CD14-positive monocyte (primary cell): Measurements from ENCODE around the gene TCF4. TPM values are rescaled to one million over a fixed set of nuclear protein-coding genes. Genes with fewer than 3 reads are reported as not detected.

Source experiments
- DNase-seq, 3 donors: peaks; one replicate each; pipeline ENCODE4 v3.0.0-alpha.2; 2011 to 2022
- H2AFZ ChIP-seq: 2 replicates; pipeline ENCODE4 v1.6.0; 2012; ENCODE audit warnings: mild to moderate bottlenecking, low read depth, low read length, inconsistent platforms; ENCODE audit not compliant: insufficient read depth, poor library complexity, severe bottlenecking
- H3K27ac ChIP-seq, 2 donors: 1 replicate in 1 of 2; 2 replicates in 1 of 2; pipeline ENCODE4 v1.5.1; 2012 to 2013; ENCODE audit warnings: low read length in 2 of 2, control low read depth in 1 of 2, inconsistent platforms in 1 of 2, low read depth in 1 of 2, mild to moderate bottlenecking in 1 of 2
- H3K27me3 ChIP-seq, 2 donors: one replicate each; pipeline versions ENCODE4 v1.6.0 to v1.6.1; 2011 to 2013; ENCODE audit warnings: low read length in 2 of 2; ENCODE audit not compliant: control insufficient read depth in 2 of 2, insufficient read depth in 2 of 2
- H3K36me3 ChIP-seq, 2 donors: replicated peaks in 1 of 2; 1 replicate in 1 of 2; 2 replicates in 1 of 2; pipeline versions ENCODE4 v1.5.1 to v1.6.1; 2012 to 2013; ENCODE audit warnings: low read length in 2 of 2, control low read depth in 1 of 2, inconsistent platforms in 1 of 2, mild to moderate bottlenecking in 1 of 2; ENCODE audit not compliant: insufficient read depth in 2 of 2, control insufficient read depth in 1 of 2
- H3K4me1 ChIP-seq, 2 donors: 1 replicate in 1 of 2; 2 replicates in 1 of 2; pipeline versions ENCODE4 v1.5.1 to v1.6.1; 2012 to 2013; ENCODE audit warnings: low read length in 2 of 2, control low read depth in 1 of 2, inconsistent platforms in 1 of 2, mild to moderate bottlenecking in 1 of 2, moderate library complexity in 1 of 2; ENCODE audit not compliant: insufficient read depth in 2 of 2, control insufficient read depth in 1 of 2
- H3K4me2 ChIP-seq: replicated peaks from 2 replicates; pipeline ENCODE3; 2012; ENCODE audit warnings: low read length, moderate library complexity, mild to moderate bottlenecking; ENCODE audit not compliant: poor library complexity, severe bottlenecking; ENCODE audit errors: extremely low read depth
- H3K4me3 ChIP-seq, 3 experiments: fragments of 200-600 bp in 1 of 3; sonication (generic) in 1 of 3; replicated peaks in 1 of 3; 1 replicate in 2 of 3; 2 replicates in 1 of 3; pipeline ENCODE4 v1.5.1; 2011 to 2013; ENCODE audit warnings: low read length in 3 of 3, mild to moderate bottlenecking in 3 of 3, control low read depth in 2 of 3, low read depth in 2 of 3, inconsistent platforms in 1 of 3, moderate library complexity in 1 of 3
- H3K79me2 ChIP-seq: 2 replicates; pipeline ENCODE4 v1.6.0; 2012; ENCODE audit warnings: mild to moderate bottlenecking, control low read depth, inconsistent platforms, low read length, moderate library complexity; ENCODE audit not compliant: insufficient read depth
- H3K9ac ChIP-seq: 2 replicates; pipeline ENCODE4 v1.6.0; 2017; ENCODE audit warnings: low read length, mild to moderate bottlenecking; ENCODE audit not compliant: insufficient read depth, poor library complexity, severe bottlenecking
- H3K9me3 ChIP-seq, 2 donors: replicated peaks in 1 of 2; 1 replicate in 1 of 2; 2 replicates in 1 of 2; pipeline versions ENCODE4 v1.5.1 to v1.6.1; 2012 to 2013; ENCODE audit warnings: low read length in 2 of 2, control low read depth in 1 of 2; ENCODE audit not compliant: control insufficient read depth in 1 of 2, insufficient read depth in 1 of 2
- H4K20me1 ChIP-seq: 2 replicates; pipeline ENCODE4 v1.6.0; 2012; ENCODE audit warnings: mild to moderate bottlenecking, low read length, control low read depth, moderate library complexity; ENCODE audit not compliant: insufficient read depth
- H3K27ac Mint-ChIP-seq, 7 donors: one replicate each; pipeline ENCODE4 v1.8.0; 2020; ENCODE audit warnings: mild to moderate bottlenecking in 7 of 7, mixed read lengths in 7 of 7, moderate library complexity in 6 of 7, inconsistent platforms in 2 of 7
- H3K27me3 Mint-ChIP-seq, 3 donors: one replicate each; pipeline ENCODE4 v1.8.0; 2021 to 2022; ENCODE audit warnings: low read depth in 3 of 3, mild to moderate bottlenecking in 3 of 3, mixed read lengths in 3 of 3, moderate library complexity in 3 of 3, inconsistent platforms in 1 of 3
- H3K36me3 Mint-ChIP-seq, 2 donors: one replicate each; pipeline ENCODE4 v1.8.0; 2020; ENCODE audit warnings: mixed read lengths in 2 of 2, inconsistent platforms in 1 of 2, mild to moderate bottlenecking in 1 of 2
- H3K4me1 Mint-ChIP-seq: one replicate; pipeline ENCODE4 v1.8.0; 2020; ENCODE audit warnings: mild to moderate bottlenecking, mixed read lengths
- H3K4me3 Mint-ChIP-seq, 2 donors: one replicate each; pipeline ENCODE4 v1.8.0; 2020; ENCODE audit warnings: mild to moderate bottlenecking in 2 of 2, mixed read lengths in 2 of 2, moderate library complexity in 1 of 2
- H3K9me3 Mint-ChIP-seq, 7 donors: one replicate each; pipeline ENCODE4 v1.8.0; 2020 to 2022; ENCODE audit warnings: mixed read lengths in 7 of 7, mild to moderate bottlenecking in 6 of 7, moderate library complexity in 6 of 7, inconsistent platforms in 2 of 7
- WGBS: methylation state at CpG from one replicate; pipeline ENCODE4 v1.1.5; 2013; ENCODE audit warnings: missing lambda C conversion rate; ENCODE audit not compliant: insufficient coverage; 5-methylcytosine and 5-hydroxymethylcytosine counted together
- intact Hi-C, 2 donors: fragments of 100-400 bp; cut with micrococcal nuclease; formaldehyde crosslinking; loops; one replicate each; pipeline versions ENCODE4 v1.15.0 to v1.15.1; 2023
- polyA plus RNA-seq, 3 donors: library from polyadenylated mRNA; depleted of rRNA in 1 of 3; unstranded in 2 of 3; stranded (reverse) in 1 of 3; fragments of 300-500 nt in 2 of 3; fragments of >200 nt in 1 of 3; fragmentation: Illumina TruSeq in 2 of 3; gene quantifications; 1 replicate in 2 of 3; 2 replicates in 1 of 3; pipeline ENCODE4 v1.2.3, GENCODE V29; 2012 to 2021
- TF ChIP-seq, protein P1 (sequence below): fragments of 200-600 bp; IDR thresholded peaks from one replicate; pipeline ENCODE4 v1.8.0; 2022; ENCODE audit warnings: antibody characterized with exemption, mild to moderate bottlenecking

Gene TCF4
- polyA plus RNA-seq, 3 donors = 5.9 to 12.9 (median 10.7) TPM

DNA sequence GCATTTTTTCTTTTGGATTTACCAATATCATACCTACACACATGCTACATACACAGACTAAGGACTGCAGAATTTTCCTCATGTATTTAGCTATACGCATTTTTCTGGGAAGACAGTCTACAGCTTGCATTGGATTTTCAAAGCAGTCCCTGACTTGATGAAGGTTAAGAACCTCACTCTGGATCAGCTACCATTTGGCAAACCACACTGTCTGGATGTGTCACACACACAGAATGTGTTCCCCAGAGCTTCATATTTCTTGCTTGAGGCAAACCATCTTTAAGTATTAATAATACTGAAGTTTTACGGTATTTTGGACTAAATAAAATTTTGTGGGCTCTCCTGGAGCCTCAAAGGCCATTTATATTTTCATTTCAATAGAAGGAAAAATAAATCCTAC is 102.3 kb downstream of the TCF4 start:
- Histone ChIP-seq H2AFZ (no peak overlapping the region), H3K9ac (no peak overlapping the region), H3K4me2 (no peak overlapping the region), H3K27ac (no peak overlapping the region), H3K4me1 (no peaks in the 10 kb centered on the region), H3K36me3 (no peaks in the 10 kb centered on the region), H4K20me1 (no peaks in the 10 kb centered on the region), H3K79me2 (no peaks in the 10 kb centered on the region), H3K4me3 (no peak overlapping the region), H3K27me3 (no peaks in the 10 kb centered on the region), H3K9me3 (no peaks in the 10 kb centered on the region)
- H3K27ac Mint-ChIP-seq = no peak overlapping the region
- H3K36me3 Mint-ChIP-seq = no peaks in the 10 kb centered on the region
- peaks cover 8% of the 10 kb centered on the region for H3K4me1 Mint-ChIP-seq
- intact Hi-C loops = no loop called here
- no peak for DNase-seq
- TF ChIP-seq, protein P1, sequence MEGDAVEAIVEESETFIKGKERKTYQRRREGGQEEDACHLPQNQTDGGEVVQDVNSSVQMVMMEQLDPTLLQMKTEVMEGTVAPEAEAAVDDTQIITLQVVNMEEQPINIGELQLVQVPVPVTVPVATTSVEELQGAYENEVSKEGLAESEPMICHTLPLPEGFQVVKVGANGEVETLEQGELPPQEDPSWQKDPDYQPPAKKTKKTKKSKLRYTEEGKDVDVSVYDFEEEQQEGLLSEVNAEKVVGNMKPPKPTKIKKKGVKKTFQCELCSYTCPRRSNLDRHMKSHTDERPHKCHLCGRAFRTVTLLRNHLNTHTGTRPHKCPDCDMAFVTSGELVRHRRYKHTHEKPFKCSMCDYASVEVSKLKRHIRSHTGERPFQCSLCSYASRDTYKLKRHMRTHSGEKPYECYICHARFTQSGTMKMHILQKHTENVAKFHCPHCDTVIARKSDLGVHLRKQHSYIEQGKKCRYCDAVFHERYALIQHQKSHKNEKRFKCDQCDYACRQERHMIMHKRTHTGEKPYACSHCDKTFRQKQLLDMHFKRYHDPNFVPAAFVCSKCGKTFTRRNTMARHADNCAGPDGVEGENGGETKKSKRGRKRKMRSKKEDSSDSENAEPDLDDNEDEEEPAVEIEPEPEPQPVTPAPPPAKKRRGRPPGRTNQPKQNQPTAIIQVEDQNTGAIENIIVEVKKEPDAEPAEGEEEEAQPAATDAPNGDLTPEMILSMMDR = no peak
- H3K27me3 Mint-ChIP-seq = peaks cover 0 to 4% (median 0%) of the 10 kb centered on the region in 3 donors
- no peaks in the 10 kb centered on the region for H3K9me3 Mint-ChIP-seq
- 100% methylated on average over 1 of the region's 2 CpGs for WGBS
- H3K4me3 Mint-ChIP-seq = no peak overlapping the region

DNA sequence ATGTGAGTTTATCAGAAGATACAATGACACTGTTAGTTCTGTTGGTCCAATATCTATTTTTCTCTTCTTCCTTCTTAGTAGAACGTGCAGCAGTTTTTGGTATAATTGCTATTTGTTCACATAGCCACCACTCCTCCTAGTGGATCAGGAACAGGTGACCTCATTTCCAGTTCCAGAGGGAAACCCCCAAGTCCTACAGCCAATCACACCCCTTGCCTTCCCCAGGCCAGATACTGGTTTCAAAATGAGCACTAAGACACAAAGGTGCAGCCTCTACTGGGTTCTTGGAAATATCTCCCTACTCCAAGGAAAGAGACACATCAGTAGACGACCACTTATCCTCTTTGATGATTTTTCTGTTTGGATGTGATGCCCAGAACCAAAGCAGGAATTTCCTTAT is 103.2 kb downstream of the TCF4 start:
- H3K27ac Mint-ChIP-seq = no peak overlapping the region

More for the DNA sequence above, 103.2 kb downstream of the TCF4 start:
- TF ChIP-seq, protein P1 = no peak
- no peak overlapping the region for H3K4me3 Mint-ChIP-seq
- no peaks in the 10 kb centered on the region for H3K9me3 Mint-ChIP-seq
- H3K36me3 Mint-ChIP-seq = no peaks in the 10 kb centered on the region
- DNase-seq = no peak
- no peak overlapping the region for H2AFZ ChIP-seq
- H3K4me1 Mint-ChIP-seq = peaks cover 8% of the 10 kb centered on the region
- H3K27ac ChIP-seq = no peak overlapping the region
- H3K4me2 ChIP-seq = no peak overlapping the region
- H3K4me1 ChIP-seq = no peaks in the 10 kb centered on the region
- H3K27me3 Mint-ChIP-seq = peaks cover 0 to 4% (median 0%) of the 10 kb centered on the region in 3 donors
- no peaks in the 10 kb centered on the region for H3K36me3 ChIP-seq
- no peaks in the 10 kb centered on the region for H4K20me1 ChIP-seq
- H3K4me3 ChIP-seq = no peak overlapping the region
- WGBS = no CpG with 5 or more reads among the region's 2 CpGs
- no peaks in the 10 kb centered on the region for H3K27me3 ChIP-seq
- H3K9me3 ChIP-seq = no peaks in the 10 kb centered on the region
- H3K9ac ChIP-seq = no peak overlapping the region
- no peaks in the 10 kb centered on the region for H3K79me2 ChIP-seq
- intact Hi-C loops = no loop called here
